Measurements from ENCODE around the gene SPATS2L.

The SPATS2L gene

GRCh38 chr2:200509612-200510433 is 203.3 kb downstream of the SPATS2L start, which contains the start of gene KCTD18 (continued):
- TF ChIP-seq KLF1 (tag by site-specific recombination; IDR thresholded peaks at IDR 0.05) (peak; percentile 45), ZNF274 (IDR thresholded peaks at IDR 0.05; ENCODE audit: low read length) (no peak), ZNF274 (tag by site-specific recombination; IDR thresholded peaks at IDR 0.05; ENCODE audit: borderline replicate concordance) (no peak), ZNF155 (tag by site-specific recombination; IDR thresholded peaks at IDR 0.05) (no peak), KLF16 (tag by site-specific recombination; IDR thresholded peaks at IDR 0.05) (no peak), ZNF335 (tag by site-specific recombination; conservative IDR thresholded peaks at IDR 0.05) (no peak), ZSCAN16 (tag by site-specific recombination; IDR thresholded peaks at IDR 0.05) (no peak), ZNF560 (tag by site-specific recombination; IDR thresholded peaks at IDR 0.05; ENCODE audit: borderline replicate concordance) (no peak), HOXC10 (CRISPR knock-in tag; IDR thresholded peaks at IDR 0.05) (0 out of 2 replicates have a peak, but pooled peaks have one; percentile 19), ZNF623 (tag by site-specific recombination; IDR thresholded peaks at IDR 0.05) (no peak), REPIN1 (tag by site-specific recombination; IDR thresholded peaks at IDR 0.05; ENCODE audit: low read depth) (no peak), ZNF785 (tag by site-specific recombination; IDR thresholded peaks at IDR 0.05) (peak; percentile 97), ZNF544 (tag by site-specific recombination; IDR thresholded peaks at IDR 0.05) (no peak), GLIS1 (tag by site-specific recombination; IDR thresholded peaks at IDR 0.05) (no peak; the same call in 1 of the 2 replicates), ZNF174 (tag by site-specific recombination; IDR thresholded peaks at IDR 0.05) (no peak), ZNF600 (tag by site-specific recombination; IDR thresholded peaks at IDR 0.05) (no peak), ZNF596 (tag by site-specific recombination; IDR thresholded peaks at IDR 0.05) (peak; percentile 11; the same call in 1 of the 2 replicates), ZNF555 (tag by site-specific recombination; conservative IDR thresholded peaks at IDR 0.05) (no peak), KLF7 (tag by site-specific recombination; IDR thresholded peaks at IDR 0.05; ENCODE audit: borderline replicate concordance) (no peak), ZNF416 (tag by site-specific recombination; IDR thresholded peaks at IDR 0.05) (no peak), KLF17 (tag by site-specific recombination; IDR thresholded peaks at IDR 0.05) (no peak), GLIS2 (tag by site-specific recombination; IDR thresholded peaks at IDR 0.05) (no peak), ZNF488 (tag by site-specific recombination; IDR thresholded peaks at IDR 0.05) (no peak), ZNF677 (tag by site-specific recombination; IDR thresholded peaks at IDR 0.05) (no peak), ZBTB17 (tag by site-specific recombination; IDR thresholded peaks at IDR 0.05) (no peak), ZNF266 (tag by site-specific recombination; IDR thresholded peaks at IDR 0.05; ENCODE audit: low read depth) (no peak), ZSCAN23 (tag by site-specific recombination; IDR thresholded peaks at IDR 0.05) (no peak), ZNF223 (tag by site-specific recombination; IDR thresholded peaks at IDR 0.05) (no peak), ZNF157 (tag by site-specific recombination; IDR thresholded peaks at IDR 0.05) (no peak), GLI2 (tag by site-specific recombination; IDR thresholded peaks at IDR 0.05; ENCODE audit: borderline replicate concordance, low read depth) (no peak), ZNF362 (tag by site-specific recombination; IDR thresholded peaks at IDR 0.05) (no peak), OVOL3 (tag by site-specific recombination; IDR thresholded peaks at IDR 0.05) (no peak), ZNF768 (tag by site-specific recombination; IDR thresholded peaks at IDR 0.05) (no peak), ZNF843 (tag by site-specific recombination; IDR thresholded peaks at IDR 0.05) (no peak), ZNF175 (tag by site-specific recombination; IDR thresholded peaks at IDR 0.05) (no peak), ZNF426 (tag by site-specific recombination; IDR thresholded peaks at IDR 0.05) (no peak), ZNF76 (tag by site-specific recombination; IDR thresholded peaks at IDR 0.05; ENCODE audit: borderline replicate concordance, low read depth) (peak; percentile 52; the same call in 1 of the 2 replicates), ZNF423 (tag by site-specific recombination; IDR thresholded peaks at IDR 0.05) (no peak), ELK4 (IDR thresholded peaks at IDR 0.05; ENCODE audit: borderline replicate concordance, low read depth, low read length) (no peak), KLF10 (tag by site-specific recombination; IDR thresholded peaks at IDR 0.05) (peak; percentile 48; the same call in 1 of the 2 replicates)

Data from HEK293 (cell line).